ENCODE results near the gene SNRPD2. TPM values are rescaled to one million over a fixed set of nuclear protein-coding genes. Genes with fewer than 3 reads are reported as not detected.
A peak's percentile ranks its signal among the peaks of the same experiment; 100 is the strongest.

Gene SNRPD2
- total and polyA plus RNA-seq, 2 of the 8 experiments (the other 6 are each of a cell fraction or from before 2014, with no cell fraction given) = 645 to 759 TPM

- no peak overlapping the region for H3K56ac ChIP-seq (replicated peaks; ENCODE audit: insufficient read length, low read depth, low read length)
- H3K9ac ChIP-seq (replicated peaks in 1 of 4; ENCODE audit: extremely low read depth in 1 of 4, low read depth in 3 of 4, low read length in 3 of 4) = peak overlapping the region in 1 of 4 experiments; percentile 59; a peak in 2 of 7 replicates
- 92% methylated on average over 3 of the region's 3 CpGs; no CpG with 5 or more reads in 1 of the 2 experiments for WGBS, 2 experiments (ENCODE audit: extremely low coverage in 1 of 2, insufficient coverage in 1 of 2, insufficient read length in 1 of 2, insufficient replicate concordance in 2 of 2, low coverage in 1 of 2, low lambda C conversion rate in 2 of 2, missing lambda C conversion rate in 1 of 2)
- H3K4me3 ChIP-seq (ENCODE audit: extremely low read depth in 1 of 4, insufficient read depth in 2 of 4, low read depth in 3 of 4, low read length in 4 of 4) = no peak overlapping the region
- H2AFZ ChIP-seq (ENCODE audit: low read length) = no peak overlapping the region
- peaks cover 8% of the 10 kb centered on the region for H3K79me1 ChIP-seq (ENCODE audit: low read depth, low read length)
- peaks cover 5% of the 10 kb centered on the region in 2 experiments for H4K20me1 ChIP-seq (replicated peaks in 1 of 2; ENCODE audit: control insufficient read depth in 1 of 2, insufficient read depth in 2 of 2, low read length in 2 of 2)
- no peak overlapping the region for H2AK5ac ChIP-seq (ENCODE audit: low read depth, low read length)
- no peak overlapping the region for H2BK12ac ChIP-seq (ENCODE audit: low read depth, low read length)
- no peaks in the 10 kb centered on the region for H3K9me3 ChIP-seq (ENCODE audit: insufficient read depth in 2 of 2, low read depth in 1 of 2, low read length in 1 of 2)
- H4K8ac ChIP-seq (ENCODE audit: extremely low read depth, insufficient read depth, low read length) = no peak overlapping the region
- DNase-seq (ENCODE audit: low read depth in 1 of 2, low spot score in 2 of 2) (no peak), FAIRE-seq (no peak)
- no peak overlapping the region for H3K27ac ChIP-seq (ENCODE audit: low read depth, low read length)
- no peak for TF ChIP-seq EZH2 (IDR thresholded peaks at IDR 0.05; ENCODE audit: low read depth, low read length, severe bottlenecking)
- no peak for TF ChIP-seq SIN3A (conservative IDR thresholded peaks at IDR 0.05 in 1 of 2, IDR thresholded peaks at IDR 0.05 in 1 of 2; ENCODE audit: low read depth in 1 of 2, low read length in 2 of 2)
- no peak overlapping the region for H3K18ac ChIP-seq (ENCODE audit: extremely low read depth, low read length)
- ChIA-PET POLR2A (ENCODE audit: partially characterized antibody) (interaction anchor here (0.6 to 20.0 kb wide), 13 partner anchors 10 to 144 kb away, joined by 3 to 284 read pairs (median 4); partner anchors contain the start of genes FBXO46, QPCTL, SIX5 and SNRPD2), CTCF (ENCODE audit: partially characterized antibody) (interaction anchor here (0.6 to 4.2 kb wide), 10 partner anchors 11 to 275 kb away, joined by 3 to 14 read pairs (median 4); partner anchors contain the start of genes FBXO46, QPCTL, SIX5 and SNRPD2)
- H2BK120ac ChIP-seq (replicated peaks; ENCODE audit: low read depth, low read length) = no peak overlapping the region
- H2BK20ac ChIP-seq (ENCODE audit: low read length) = no peak overlapping the region
- H3K23ac ChIP-seq (ENCODE audit: insufficient read length) = no peak overlapping the region
- H3K4ac ChIP-seq (replicated peaks; ENCODE audit: insufficient read length, low read depth, low read length) = no peak overlapping the region
- H3K27me3 ChIP-seq (replicated peaks in 1 of 4; ENCODE audit: control insufficient read depth in 3 of 4, extremely low read depth in 1 of 4, insufficient read depth in 3 of 4, low read length in 3 of 4) = no peaks in the 10 kb centered on the region
- H4K5ac ChIP-seq (ENCODE audit: insufficient read length, low read depth, low read length) = no peak overlapping the region
- peaks cover 0 to 13% (median 10%) of the 10 kb centered on the region in 4 experiments; a peak in 6 of 7 replicates for H3K4me1 ChIP-seq (replicated peaks in 1 of 4; ENCODE audit: control insufficient read depth in 3 of 4, insufficient read depth in 4 of 4, low read length in 3 of 4)
- H3K4me2 ChIP-seq (ENCODE audit: insufficient read depth in 1 of 2, low read depth in 2 of 2, low read length in 2 of 2) = peak overlapping the region in 1 of 2 experiments; percentile 100; a peak in 1 of 4 replicates
- H4K91ac ChIP-seq (replicated peaks; ENCODE audit: insufficient read length, low read length) = no peak overlapping the region
- no peak overlapping the region for H2BK15ac ChIP-seq (ENCODE audit: low read length)
- H2BK5ac ChIP-seq (ENCODE audit: low read depth, low read length) = no peak overlapping the region
- H3K23me2 ChIP-seq (ENCODE audit: low read depth, low read length) = peaks cover 13% of the 10 kb centered on the region
- no peak overlapping the region for H3K14ac ChIP-seq (ENCODE audit: insufficient read length)
- H3K36me3 ChIP-seq (ENCODE audit: control insufficient read depth in 2 of 4, insufficient read depth in 4 of 4, low read length in 3 of 4) = peaks cover 0 to 25% (median 11%) of the 10 kb centered on the region in 4 experiments; a peak in 6 of 8 replicates
- H3K79me2 ChIP-seq (ENCODE audit: control insufficient read depth in 1 of 2, insufficient read depth in 2 of 2, low read length in 2 of 2) = peaks cover 8 to 44% of the 10 kb centered on the region in 2 experiments
These were observed 23.4 kb upstream of the SNRPD2 start for GRCh38 chr19:45715139-45715538.

Data from H1 (cell line).